Measurements from ENCODE around the gene GRIK1. TPM values are rescaled to one million over a fixed set of nuclear protein-coding genes. Genes with fewer than 3 reads are reported as not detected.

The GRIK1 gene
- polyA plus RNA-seq, 1 experiment = not detected

DNA sequence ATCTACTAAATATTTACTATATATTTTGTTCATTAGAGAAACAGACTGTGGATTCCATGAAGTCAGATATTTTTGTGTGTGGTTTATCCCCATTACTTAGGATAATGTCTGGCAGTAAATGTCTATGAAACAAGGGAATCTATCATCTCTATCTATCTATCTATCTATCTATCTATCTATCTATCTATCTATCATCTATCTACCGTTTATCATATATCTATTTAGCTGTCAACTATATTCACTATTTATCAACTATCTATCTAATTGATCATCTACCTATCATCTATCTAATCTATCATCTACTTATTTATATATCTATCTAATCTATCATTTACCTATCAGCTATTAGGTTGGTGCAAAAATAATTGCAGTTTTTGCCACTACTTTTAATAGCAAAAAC, 255.7 kb downstream of the GRIK1 start:
- H3K9me3 ChIP-seq (ENCODE audit: control insufficient read depth, insufficient read depth, low read length) = no peaks in the 10 kb centered on the region
- no peak overlapping the region for H3K4me3 ChIP-seq (ENCODE audit: low read depth, low read length)
- H3K27ac ChIP-seq (ENCODE audit: low read depth, low read length) = no peak overlapping the region
- TF ChIP-seq, protein P1, sequence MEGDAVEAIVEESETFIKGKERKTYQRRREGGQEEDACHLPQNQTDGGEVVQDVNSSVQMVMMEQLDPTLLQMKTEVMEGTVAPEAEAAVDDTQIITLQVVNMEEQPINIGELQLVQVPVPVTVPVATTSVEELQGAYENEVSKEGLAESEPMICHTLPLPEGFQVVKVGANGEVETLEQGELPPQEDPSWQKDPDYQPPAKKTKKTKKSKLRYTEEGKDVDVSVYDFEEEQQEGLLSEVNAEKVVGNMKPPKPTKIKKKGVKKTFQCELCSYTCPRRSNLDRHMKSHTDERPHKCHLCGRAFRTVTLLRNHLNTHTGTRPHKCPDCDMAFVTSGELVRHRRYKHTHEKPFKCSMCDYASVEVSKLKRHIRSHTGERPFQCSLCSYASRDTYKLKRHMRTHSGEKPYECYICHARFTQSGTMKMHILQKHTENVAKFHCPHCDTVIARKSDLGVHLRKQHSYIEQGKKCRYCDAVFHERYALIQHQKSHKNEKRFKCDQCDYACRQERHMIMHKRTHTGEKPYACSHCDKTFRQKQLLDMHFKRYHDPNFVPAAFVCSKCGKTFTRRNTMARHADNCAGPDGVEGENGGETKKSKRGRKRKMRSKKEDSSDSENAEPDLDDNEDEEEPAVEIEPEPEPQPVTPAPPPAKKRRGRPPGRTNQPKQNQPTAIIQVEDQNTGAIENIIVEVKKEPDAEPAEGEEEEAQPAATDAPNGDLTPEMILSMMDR (IDR thresholded peaks at IDR 0.05; ENCODE audit: low read depth, low read length) = no peak
- POLR2A ChIA-PET = no interaction called here
- no peak for DNase-seq (ENCODE audit: low read depth, low spot score)
- CTCF ChIA-PET = no interaction called here
- no peaks in the 10 kb centered on the region for H3K27me3 ChIP-seq (ENCODE audit: control insufficient read depth, insufficient read depth, low read length)

DNA sequence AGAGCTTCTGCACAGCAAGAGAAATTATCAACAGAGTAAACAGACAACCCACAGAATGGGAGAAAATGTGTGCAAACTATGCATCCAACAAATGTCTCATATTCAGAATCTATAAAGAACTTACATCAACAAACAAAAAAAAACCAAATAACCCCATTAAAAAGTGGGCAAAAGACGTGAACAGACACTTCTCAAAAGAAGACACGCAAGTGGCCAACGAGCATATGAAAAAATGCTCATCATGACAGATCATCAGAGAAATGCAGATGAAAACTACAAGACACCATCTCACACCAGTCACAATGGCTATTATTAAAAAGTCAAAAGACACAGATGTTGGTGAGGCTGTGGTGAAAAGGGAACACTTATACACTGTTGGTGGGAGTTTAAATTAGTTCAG, 257.0 kb downstream of the GRIK1 start:
- H3K9me3 ChIP-seq (ENCODE audit: control insufficient read depth, insufficient read depth, low read length) = no peaks in the 10 kb centered on the region
- POLR2A ChIA-PET = no interaction called here
- no peak overlapping the region for H3K4me3 ChIP-seq (ENCODE audit: low read depth, low read length)
- H3K27ac ChIP-seq (ENCODE audit: low read depth, low read length) = no peak overlapping the region
- no peak for DNase-seq (ENCODE audit: low read depth, low spot score)
- TF ChIP-seq, protein P1 (IDR thresholded peaks at IDR 0.05; ENCODE audit: low read depth, low read length) = no peak
- H3K27me3 ChIP-seq (ENCODE audit: control insufficient read depth, insufficient read depth, low read length) = no peaks in the 10 kb centered on the region
- CTCF ChIA-PET = no interaction called here

- Histone ChIP-seq H3K27ac (ENCODE audit: low read depth, low read length) (no peak overlapping the region), H3K9me3 (ENCODE audit: control insufficient read depth, insufficient read depth, low read length) (no peaks in the 10 kb centered on the region), H3K4me3 (ENCODE audit: low read depth, low read length) (no peak overlapping the region), H3K27me3 (ENCODE audit: control insufficient read depth, insufficient read depth, low read length) (no peaks in the 10 kb centered on the region)
- POLR2A ChIA-PET = no interaction called here
- CTCF ChIA-PET = no interaction called here
- DNase-seq (ENCODE audit: low read depth, low spot score) = no peak
- TF ChIP-seq, protein P1 (IDR thresholded peaks at IDR 0.05; ENCODE audit: low read depth, low read length) = no peak
Measured at GRCh38 chr21:29680273-29680672, 259.5 kb downstream of the GRIK1 start.

GRCh38 chr21:29678626-29679025, 261.2 kb downstream of the GRIK1 start:
- Histone ChIP-seq H3K9me3 (ENCODE audit: control insufficient read depth, insufficient read depth, low read length) (no peaks in the 10 kb centered on the region), H3K27ac (ENCODE audit: low read depth, low read length) (no peak overlapping the region), H3K27me3 (ENCODE audit: control insufficient read depth, insufficient read depth, low read length) (no peaks in the 10 kb centered on the region), H3K4me3 (ENCODE audit: low read depth, low read length) (no peak overlapping the region)
- ChIA-PET CTCF (interaction anchor here (0.6 kb wide), 1 partner anchor 186 kb away, joined by 3 read pairs; no protein-coding TSS in a partner anchor), POLR2A (no interaction called here)
- no peak for DNase-seq (ENCODE audit: low read depth, low spot score)
- TF ChIP-seq, protein P1 (IDR thresholded peaks at IDR 0.05; ENCODE audit: low read depth, low read length) = no peak

- DNase-seq (ENCODE audit: low read depth, low spot score) = no peak
- no peaks in the 10 kb centered on the region for H3K9me3 ChIP-seq (ENCODE audit: control insufficient read depth, insufficient read depth, low read length)
- TF ChIP-seq, protein P1 (IDR thresholded peaks at IDR 0.05; ENCODE audit: low read depth, low read length) = no peak
- POLR2A ChIA-PET = no interaction called here
- no peaks in the 10 kb centered on the region for H3K27me3 ChIP-seq (ENCODE audit: control insufficient read depth, insufficient read depth, low read length)
- H3K4me3 ChIP-seq (ENCODE audit: low read depth, low read length) = no peak overlapping the region
- no peak overlapping the region for H3K27ac ChIP-seq (ENCODE audit: low read depth, low read length)
- CTCF ChIA-PET = no interaction called here
Measured at GRCh38 chr21:29677326-29677725, 262.5 kb downstream of the GRIK1 start.
